Endothelial cell (in vitro differentiated cells): ENCODE data around the gene LRCOL1. TPM values are rescaled to one million over a fixed set of nuclear protein-coding genes. Genes with fewer than 3 reads are reported as not detected.

Source experiments
- DNase-seq: peaks from one replicate; pipeline ENCODE4 v3.0.0; 2021; ENCODE audit warnings: low spot score
- H3K27ac Mint-ChIP-seq: one replicate; pipeline ENCODE4 v1.8.0; 2021; ENCODE audit warnings: mixed read lengths, inconsistent platforms; ENCODE audit not compliant: unreplicated experiment
- H3K27me3 Mint-ChIP-seq: one replicate; pipeline ENCODE4 v1.8.0; 2021; ENCODE audit warnings: mild to moderate bottlenecking, moderate library complexity, mixed read lengths, inconsistent platforms; ENCODE audit not compliant: unreplicated experiment
- H3K36me3 Mint-ChIP-seq: one replicate; pipeline ENCODE4 v1.8.0; 2021; ENCODE audit warnings: mild to moderate bottlenecking, low read depth, mixed read lengths, inconsistent platforms; ENCODE audit not compliant: unreplicated experiment
- H3K4me1 Mint-ChIP-seq: one replicate; pipeline ENCODE4 v1.8.0; 2021; ENCODE audit warnings: mild to moderate bottlenecking, mixed read lengths, inconsistent platforms; ENCODE audit not compliant: unreplicated experiment
- H3K4me3 Mint-ChIP-seq: one replicate; pipeline ENCODE4 v1.8.0; 2021; ENCODE audit warnings: mild to moderate bottlenecking, mixed read lengths, inconsistent platforms; ENCODE audit not compliant: unreplicated experiment
- H3K9me3 Mint-ChIP-seq: one replicate; pipeline ENCODE4 v1.8.0; 2021; ENCODE audit warnings: mixed read lengths, inconsistent platforms; ENCODE audit not compliant: unreplicated experiment
- CTCF ChIP-seq: fragments of 200-600 bp; sonication (generic); IDR thresholded peaks from one replicate; pipeline ENCODE4 v1.5.0; 2021; ENCODE audit warnings: antibody characterized with exemption; ENCODE audit not compliant: unreplicated experiment
- total RNA-seq: library from RNA; stranded (reverse); fragmentation: NEBNext Ultra II Directional; extraction: Animal tissue kit (Norgen Biotek cat#: 25700); gene quantifications from one replicate; pipeline ENCODE4 v1.2.1, GENCODE V29; 2021; ENCODE audit not compliant: unreplicated experiment

Gene LRCOL1
- total RNA-seq, 1 donor from 2014 or later: not detected

DNA sequence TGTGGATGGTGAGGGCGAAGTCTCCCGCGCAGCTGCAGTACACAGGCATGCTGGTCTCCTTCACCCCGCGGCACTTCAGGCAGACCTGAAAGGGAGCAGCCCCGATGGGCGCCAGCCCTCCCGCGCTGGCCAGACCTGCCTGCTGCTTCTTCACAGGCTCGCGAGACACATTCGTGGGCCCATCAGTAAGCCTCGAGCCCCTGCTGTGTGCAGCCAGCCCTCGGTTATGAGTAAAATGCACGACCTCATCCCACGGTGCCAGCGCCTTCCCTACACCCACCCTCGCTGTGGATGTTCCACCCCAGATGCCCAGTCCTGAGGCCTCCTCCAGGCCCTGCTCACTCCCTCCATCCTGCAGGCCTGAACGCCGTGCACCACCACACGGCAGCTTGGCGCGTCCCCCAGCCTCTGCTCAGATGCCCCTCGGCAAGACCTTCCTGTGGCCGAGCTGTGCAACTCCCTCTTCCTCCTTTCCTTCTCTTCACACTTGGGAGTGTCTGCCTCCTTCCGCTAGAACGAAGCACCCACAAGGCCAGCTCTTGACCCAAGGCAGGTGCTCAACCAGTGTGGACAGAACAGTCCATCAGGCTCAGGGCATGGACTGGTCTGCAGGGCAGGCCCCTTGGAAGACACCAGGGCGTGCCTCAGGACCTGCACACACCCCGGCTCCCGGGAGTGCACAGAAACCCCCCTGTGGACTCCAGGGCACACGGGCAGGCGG, 14.7 kb upstream of the LRCOL1 start:
- DNase-seq: no peak
- peaks cover 36% of the 10 kb centered on the region for H3K36me3 Mint-ChIP-seq
- H3K27me3 Mint-ChIP-seq: peaks cover 15% of the 10 kb centered on the region
- peak overlapping the region; percentile 15 for H3K4me3 Mint-ChIP-seq
- TF ChIP-seq CTCF: no peak
- no peaks in the 10 kb centered on the region for H3K4me1 Mint-ChIP-seq
- no peak overlapping the region for H3K27ac Mint-ChIP-seq
- no peaks in the 10 kb centered on the region for H3K9me3 Mint-ChIP-seq

DNA sequence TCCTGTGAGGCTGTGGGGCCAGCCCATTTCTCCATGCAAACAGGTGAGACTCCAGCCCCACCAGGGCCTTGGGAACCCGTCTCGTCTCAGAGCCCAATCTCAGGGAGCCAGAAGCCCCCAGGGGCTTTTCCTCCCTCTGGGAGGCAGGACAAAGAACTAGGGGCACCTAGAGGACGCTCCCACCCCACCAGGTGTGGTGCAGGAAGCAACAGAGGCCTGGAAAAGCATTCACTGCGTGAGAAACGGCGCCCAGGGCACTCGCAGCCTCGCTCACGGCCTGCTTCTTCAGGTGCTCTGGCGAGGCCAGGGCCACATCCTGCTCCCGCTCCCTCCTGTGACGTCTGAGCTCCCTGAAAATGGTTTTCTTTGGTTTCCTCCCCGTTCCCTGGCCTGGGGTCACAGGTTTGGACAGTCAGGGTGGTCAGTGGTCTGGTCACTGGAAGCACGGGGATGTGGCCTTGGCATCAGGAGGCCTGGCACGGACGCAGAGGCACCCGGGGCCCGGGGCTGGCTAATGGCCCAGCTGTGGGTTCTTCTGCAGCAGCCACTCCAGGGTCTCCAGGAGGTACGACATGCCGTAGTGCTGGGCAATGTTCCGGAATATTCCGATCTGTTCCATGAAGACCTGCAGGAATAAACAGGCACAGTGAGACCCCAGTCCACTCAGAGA, 13.9 kb upstream of the LRCOL1 start:
- Mint-ChIP-seq H3K27ac (no peak overlapping the region), H3K4me1 (no peaks in the 10 kb centered on the region), H3K36me3 (peaks cover 29% of the 10 kb centered on the region), H3K9me3 (no peaks in the 10 kb centered on the region), H3K27me3 (peaks cover 15% of the 10 kb centered on the region), H3K4me3 (no peak overlapping the region)
- DNase-seq: no peak
- TF ChIP-seq CTCF: no peak

DNA sequence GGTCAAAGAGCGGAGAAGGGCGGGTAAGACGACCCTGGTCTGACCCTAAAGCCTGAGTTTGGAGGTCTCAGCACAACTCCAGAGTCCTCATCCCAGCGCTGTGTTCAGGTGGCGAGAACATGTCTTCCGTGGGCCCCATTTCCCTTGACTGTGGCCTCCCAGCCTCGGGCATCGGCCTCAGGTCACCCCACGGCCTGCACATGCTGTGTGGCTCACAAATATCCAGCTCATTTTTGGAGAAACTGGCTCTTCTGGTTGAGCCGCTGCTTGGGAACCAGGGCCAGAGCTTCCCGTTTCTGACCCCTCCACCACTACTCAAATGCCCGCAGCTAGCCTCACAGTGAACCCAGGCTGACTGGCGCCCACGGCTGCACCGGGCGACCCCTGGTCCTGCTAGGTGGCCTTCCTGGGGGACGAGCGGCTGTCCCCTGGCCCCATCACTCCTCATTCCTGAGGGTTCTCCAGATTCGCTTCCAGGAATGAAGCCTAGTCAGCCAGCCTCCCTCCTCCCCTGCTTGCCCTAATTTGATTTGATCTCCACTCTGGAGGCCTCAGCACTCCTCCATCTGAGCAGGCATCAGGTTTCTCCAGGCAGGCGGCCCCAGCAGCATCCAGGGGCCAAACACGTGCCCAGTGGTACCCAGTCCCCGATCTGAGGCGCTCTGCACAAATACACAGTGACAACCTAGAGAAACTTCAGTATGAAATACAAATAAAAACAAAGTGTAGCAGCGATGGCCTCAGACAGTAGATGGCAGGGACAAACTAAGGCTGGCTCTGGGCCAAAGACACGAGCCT, 12.9 kb upstream of the LRCOL1 start:
- Mint-ChIP-seq H3K27ac (no peak overlapping the region), H3K36me3 (peaks cover 22% of the 10 kb centered on the region), H3K9me3 (no peaks in the 10 kb centered on the region), H3K27me3 (peaks cover 15% of the 10 kb centered on the region), H3K4me1 (no peaks in the 10 kb centered on the region), H3K4me3 (peak overlapping the region; percentile 74)
- no peak for TF ChIP-seq CTCF
- no peak for DNase-seq

GRCh38 chr12:132622437-132623071, 12.2 kb upstream of the LRCOL1 start:
- Mint-ChIP-seq H3K9me3 (no peaks in the 10 kb centered on the region), H3K27me3 (peaks cover 22% of the 10 kb centered on the region), H3K36me3 (peaks cover 27% of the 10 kb centered on the region), H3K4me3 (peak overlapping the region; percentile 74), H3K27ac (no peak overlapping the region), H3K4me1 (peaks cover 6% of the 10 kb centered on the region)
- no peak for TF ChIP-seq CTCF
- DNase-seq: no peak
